Pulmonary artery endothelial cell (primary cell): ENCODE results near the gene RAI14. TPM values are rescaled to one million over a fixed set of nuclear protein-coding genes. Genes with fewer than 3 reads are reported as not detected.
A peak's percentile ranks its signal among the peaks of the same experiment; 100 is the strongest.
"Not testable (repeated sequence)": the region's sequence is repeated elsewhere in the genome, so short reads cannot be mapped to it uniquely, and the experiment has no call there.

Source experiments
- DNase-seq: peaks from one replicate; pipeline ENCODE4 v3.0.0-alpha.2; 2011; ENCODE audit warnings: low read depth, low spot score
- total RNA-seq: library from RNA; depleted of rRNA; stranded (reverse); fragments of >200 nt; gene quantifications from 2 replicates; pipeline ENCODE4 v1.2.3, GENCODE V29; 2014

RAI14 gene
- total RNA-seq, 1 donor from 2014 or later, result 219 TPM

- no peak for DNase-seq
Observed at GRCh38 chr5:34811706-34812105, 155.6 kb downstream of the RAI14 start.

- no peak for DNase-seq
Observed at GRCh38 chr5:34813509-34813908, 157.4 kb downstream of the RAI14 start.

- DNase-seq, result no peak
Observed at GRCh38 chr5:34817558-34818351, 161.6 kb downstream of the RAI14 start.

GRCh38 chr5:34818717-34819116, 162.6 kb downstream of the RAI14 start:
- no peak for DNase-seq

GRCh38 chr5:34820593-34820992, 164.5 kb downstream of the RAI14 start:
- no peak for DNase-seq

- DNase-seq, result no peak
Observed at GRCh38 chr5:34822956-34823715, 167.0 kb downstream of the RAI14 start.

GRCh38 chr5:34826347-34826746, 170.2 kb downstream of the RAI14 start:
- DNase-seq, result no peak

GRCh38 chr5:34827588-34828506, 171.7 kb downstream of the RAI14 start:
- DNase-seq, result no peak

GRCh38 chr5:34830827-34831226, 174.7 kb downstream of the RAI14 start:
- DNase-seq, result not testable (repeated sequence)

- DNase-seq, result no peak
Observed at GRCh38 chr5:34831303-34831702, 175.2 kb downstream of the RAI14 start.

GRCh38 chr5:34832568-34832967, 176.4 kb downstream of the RAI14 start:
- DNase-seq, result no peak

GRCh38 chr5:34833090-34833489, 177.0 kb downstream of the RAI14 start:
- DNase-seq, result no peak

- DNase-seq, result no peak
Observed at GRCh38 chr5:34833976-34834793, 178.1 kb downstream of the RAI14 start.

- no peak for DNase-seq
Observed at GRCh38 chr5:34834794-34835089, 178.6 kb downstream of the RAI14 start.

- DNase-seq, result no peak
Observed at GRCh38 chr5:34835664-34836063, 179.5 kb downstream of the RAI14 start.

- DNase-seq, result peak; percentile 32
Observed at GRCh38 chr5:34838785-34839714, 182.9 kb downstream of the RAI14 start, which contains the start of gene TTC23L. TTC23L (plus strand) TSS chr5:34839164; CDS start chr5:34840672, 1,508 bp downstream.

GRCh38 chr5:34841816-34842215, 185.7 kb downstream of the RAI14 start:
- no peak for DNase-seq

GRCh38 chr5:34842554-34842953, 186.4 kb downstream of the RAI14 start:
- no peak for DNase-seq

GRCh38 chr5:34843497-34843896, 187.4 kb downstream of the RAI14 start:
- no peak for DNase-seq

- no peak for DNase-seq
Observed at GRCh38 chr5:34844106-34844505, 188.0 kb downstream of the RAI14 start.
